Measurements from ENCODE around the gene LRRC53.

The LRRC53 gene

DNA sequence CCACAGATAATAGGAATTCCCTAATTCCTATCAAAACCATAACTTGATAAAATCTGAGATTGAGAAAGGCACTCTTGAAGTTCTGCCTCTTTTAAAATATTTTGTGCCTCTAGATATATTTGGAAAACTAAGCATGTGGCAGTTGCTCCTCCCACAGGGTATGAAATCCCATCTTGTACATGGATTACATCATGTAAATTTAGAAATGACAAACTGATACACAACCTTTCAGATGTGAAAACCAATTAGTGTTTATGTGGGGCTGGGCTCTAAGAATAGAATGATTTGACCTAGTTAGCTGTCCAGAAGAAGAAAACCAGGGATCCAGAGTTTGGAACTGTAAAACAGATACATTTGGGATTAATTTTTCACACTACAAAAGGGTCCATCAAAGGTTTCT, 15.7 kb downstream of the LRRC53 start:
- no peak for DNase-seq

DNA sequence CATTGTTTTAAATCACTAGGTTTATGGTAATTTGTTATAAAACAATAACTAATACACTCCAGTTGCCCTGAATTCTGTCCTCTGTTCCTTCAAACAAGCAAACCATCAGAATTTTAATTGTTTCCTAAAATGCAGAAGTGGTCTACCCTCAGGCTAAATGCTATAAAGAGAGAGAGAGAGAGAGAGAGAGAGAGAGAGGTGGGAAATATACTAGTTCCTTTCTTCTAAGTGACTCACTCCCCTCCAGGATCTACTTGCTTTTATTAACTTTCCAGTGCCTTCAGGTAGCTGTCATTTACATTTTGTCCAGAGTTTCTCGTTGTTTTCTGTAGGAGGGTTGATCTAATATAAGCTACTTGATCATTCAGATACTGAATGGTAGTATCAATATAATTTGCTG, 26.4 kb downstream of the LRRC53 start:
- DNase-seq, result no peak

DNA sequence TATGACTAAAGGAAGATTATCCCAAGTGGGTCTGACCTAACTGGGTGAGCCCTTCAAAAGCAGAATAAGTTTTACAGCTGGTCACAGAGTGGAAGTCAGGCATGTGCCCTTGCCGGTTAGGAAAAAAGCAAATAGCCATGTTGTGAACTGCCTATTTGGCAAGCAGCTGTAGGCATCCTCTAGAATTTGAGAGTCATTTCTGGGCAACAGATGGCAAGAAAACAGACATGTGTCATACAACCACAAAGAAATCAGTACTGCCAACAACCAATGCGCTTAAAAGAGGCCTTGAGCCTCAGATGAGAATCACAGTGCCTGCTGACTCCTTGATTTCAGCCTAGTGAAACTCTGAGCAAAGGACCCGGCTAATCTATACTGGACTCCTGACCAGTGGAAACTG, 26.8 kb downstream of the LRRC53 start:
- DNase-seq, result no peak

DNA sequence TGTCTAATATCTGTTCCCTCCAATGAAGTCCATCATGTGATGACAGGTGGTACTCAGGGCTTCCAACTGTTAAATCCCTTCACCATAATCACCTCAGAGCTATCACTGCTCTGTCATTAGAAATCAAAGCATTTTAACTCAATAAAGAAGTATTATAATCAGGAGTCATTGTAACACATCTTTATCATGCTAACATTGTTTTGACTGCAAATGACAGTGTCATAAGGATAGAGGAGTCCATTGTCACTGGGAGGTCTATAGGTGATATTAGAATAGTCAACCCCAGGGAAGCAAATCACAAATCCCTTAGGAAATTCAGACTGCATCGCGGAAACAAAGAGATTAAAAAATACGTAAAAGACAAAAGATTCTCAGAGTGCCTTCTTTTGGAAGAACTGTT, 30.8 kb downstream of the LRRC53 start:
- DNase-seq, result no peak

DNA sequence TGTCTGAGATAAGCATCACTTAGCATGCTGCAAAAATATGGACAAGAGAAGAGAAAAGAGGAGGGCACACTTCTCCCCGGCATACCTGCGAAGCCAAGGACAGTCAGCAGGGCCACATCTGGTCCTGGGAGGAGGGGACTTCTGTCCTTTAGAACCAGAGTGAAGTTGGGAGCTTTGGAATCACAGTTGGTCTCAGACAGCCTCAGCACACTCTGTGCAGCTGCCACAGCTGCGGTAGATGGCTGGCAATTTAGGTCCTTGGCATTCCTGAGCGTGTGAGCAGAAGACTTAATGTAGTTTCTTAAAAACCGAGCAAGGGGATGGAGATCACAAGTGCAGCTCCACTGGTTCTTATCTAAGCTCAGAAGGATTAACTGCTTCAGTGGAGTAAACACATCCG, 32.3 kb downstream of the LRRC53 start:
- no peak for DNase-seq

DNA sequence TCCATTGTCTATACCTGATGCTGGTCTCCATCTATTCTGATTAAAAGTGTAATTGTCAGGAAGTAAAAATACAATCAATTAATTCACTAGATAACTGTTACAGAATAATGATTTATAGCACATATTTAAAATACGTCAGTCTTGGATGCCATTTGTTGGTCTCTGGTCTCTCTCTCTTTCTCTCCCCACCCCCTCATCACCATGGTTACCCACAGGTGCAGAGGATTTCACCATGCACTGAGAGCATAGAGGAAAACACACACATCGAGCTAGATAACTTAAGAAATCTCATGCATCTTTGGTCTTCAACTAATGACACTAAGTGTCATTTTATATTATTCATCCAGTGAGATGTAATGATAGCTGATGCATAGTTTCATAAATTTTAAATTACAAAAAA, 33.4 kb downstream of the LRRC53 start:
- no peak for DNase-seq

DNA sequence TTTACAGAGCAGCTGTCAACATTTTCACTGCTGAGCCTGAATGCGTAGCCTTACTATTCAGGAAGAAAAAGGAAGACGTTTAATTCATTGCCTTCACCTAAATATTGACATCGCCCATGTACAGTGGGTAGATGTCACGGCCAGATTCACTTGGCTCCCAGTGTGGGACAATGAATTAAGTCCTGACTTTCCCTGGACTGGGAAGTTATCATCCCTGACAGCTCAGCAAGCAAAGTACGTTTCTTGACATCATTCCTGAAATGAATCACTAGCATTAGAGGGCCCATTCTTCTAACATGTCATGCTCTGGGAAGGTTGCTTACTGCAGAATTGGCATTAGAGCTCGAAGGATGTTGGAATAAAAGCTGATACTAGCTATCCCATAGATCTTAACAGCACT, 37.8 kb downstream of the LRRC53 start:
- DNase-seq, result no peak

DNA sequence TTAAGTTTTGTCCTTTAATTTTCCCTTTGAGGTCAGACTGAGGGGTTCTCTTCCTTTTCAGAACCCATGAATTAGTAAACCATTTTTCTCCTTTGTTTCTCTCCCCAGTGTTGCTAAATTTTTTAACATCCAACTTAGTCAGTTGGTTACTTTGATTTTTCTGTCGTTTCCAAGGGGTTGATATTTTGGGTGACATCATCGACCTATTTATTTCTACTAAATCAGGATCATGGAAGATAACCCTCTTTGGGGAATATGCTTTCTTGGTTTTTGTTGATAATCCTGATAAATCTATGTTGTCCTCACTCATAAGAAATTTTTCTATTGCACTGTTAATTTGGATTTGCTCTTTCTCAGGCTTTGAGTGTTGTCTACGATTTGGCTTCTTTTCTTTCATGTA, 40.9 kb downstream of the LRRC53 start:
- DNase-seq, result no peak

DNA sequence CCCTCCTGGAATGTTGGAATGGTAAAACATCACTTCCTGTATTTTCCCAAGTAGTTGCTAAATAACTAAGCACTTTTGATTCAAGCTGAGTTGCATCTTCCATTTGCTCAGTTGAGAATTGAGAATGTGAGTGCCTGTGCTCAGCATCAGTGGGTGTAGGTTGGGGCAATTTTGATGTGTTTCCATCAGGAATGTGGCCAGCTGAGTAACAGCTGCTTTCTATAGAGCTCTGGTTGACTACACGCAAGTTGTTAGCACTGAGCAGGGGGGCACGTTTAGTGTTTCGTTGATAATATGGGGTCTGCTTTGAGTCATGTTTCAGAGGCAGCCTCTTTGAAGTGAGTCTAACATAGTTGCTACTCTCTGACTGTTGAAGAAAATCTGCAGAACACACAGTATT, 41.5 kb downstream of the LRRC53 start:
- DNase-seq, result no peak

DNA sequence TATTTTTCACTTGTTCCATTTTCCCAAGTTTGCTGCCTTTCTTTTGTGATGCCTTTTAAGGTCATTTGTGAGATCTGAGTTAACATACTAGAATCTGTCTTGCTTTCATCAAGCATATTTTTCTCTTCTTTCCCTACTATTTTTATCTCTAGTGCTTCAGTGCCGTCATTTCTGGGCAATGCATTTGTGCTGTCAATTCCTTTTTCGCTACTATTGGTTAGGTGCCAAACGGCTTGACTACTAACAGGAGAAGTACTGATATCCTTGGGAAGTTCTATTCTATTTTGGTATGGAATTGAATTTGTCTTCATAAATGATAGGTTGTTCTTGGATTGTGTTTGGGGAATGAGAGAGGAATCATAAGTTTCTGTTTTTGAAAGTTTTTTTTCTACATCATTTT, 42.2 kb downstream of the LRRC53 start:
- DNase-seq, result no peak

DNA sequence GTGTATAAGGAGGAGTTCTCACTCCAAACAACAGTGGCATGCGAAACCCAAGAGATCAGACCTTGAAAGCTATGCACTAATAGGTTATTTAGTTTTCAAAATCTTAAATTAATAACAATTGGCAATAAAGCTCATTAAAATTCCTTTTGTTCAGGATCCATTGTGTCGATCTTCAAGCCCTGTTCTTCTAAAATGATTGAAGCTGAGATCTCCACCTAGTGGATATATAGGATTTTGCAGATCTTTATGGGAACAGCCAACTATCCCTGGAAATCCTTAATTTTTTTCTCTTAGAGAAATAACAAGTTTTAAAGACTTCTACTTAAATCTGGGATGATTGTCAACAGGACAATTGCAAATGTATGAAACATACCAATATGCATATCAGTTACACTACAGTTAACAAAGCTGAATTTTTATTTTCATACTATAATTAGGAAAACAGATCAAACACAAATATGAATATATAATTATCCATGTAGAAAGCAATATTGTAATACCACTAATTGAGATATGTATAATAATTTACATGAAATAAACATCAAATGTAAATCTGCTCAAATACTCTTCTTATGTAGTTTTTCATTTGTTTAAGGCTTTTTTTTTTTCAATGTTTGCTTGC, 43.3 kb downstream of the LRRC53 start:
- DNase-seq, result no peak

DNA sequence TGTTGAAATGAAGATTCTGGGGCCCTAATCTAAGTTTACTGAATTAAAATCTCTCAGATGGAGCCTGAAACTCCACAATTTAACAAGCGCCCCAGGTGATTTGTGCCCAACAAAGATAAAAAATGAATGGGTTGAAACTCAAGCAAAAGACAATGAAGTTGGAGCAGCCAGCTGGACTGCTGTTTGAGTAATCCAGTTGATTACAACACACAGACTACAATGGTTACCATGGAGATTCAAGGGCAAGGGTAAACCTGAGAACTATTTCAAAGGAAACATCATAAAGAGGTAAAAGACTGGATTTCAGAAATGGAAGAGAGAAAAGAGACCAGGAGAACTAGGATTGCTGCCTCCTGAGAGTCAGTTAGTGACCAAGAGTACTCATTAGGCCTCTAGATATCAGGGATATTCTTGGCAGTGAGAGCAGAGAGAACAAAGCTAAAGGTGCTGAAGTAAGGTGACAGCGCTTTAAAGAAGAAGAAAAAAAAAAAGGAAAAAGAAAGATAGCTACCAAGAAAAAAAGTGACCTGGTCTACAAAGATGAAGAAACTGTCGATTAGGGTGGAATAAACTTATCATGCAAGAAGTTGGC, 44.5 kb downstream of the LRRC53 start:
- DNase-seq, result no peak

DNA sequence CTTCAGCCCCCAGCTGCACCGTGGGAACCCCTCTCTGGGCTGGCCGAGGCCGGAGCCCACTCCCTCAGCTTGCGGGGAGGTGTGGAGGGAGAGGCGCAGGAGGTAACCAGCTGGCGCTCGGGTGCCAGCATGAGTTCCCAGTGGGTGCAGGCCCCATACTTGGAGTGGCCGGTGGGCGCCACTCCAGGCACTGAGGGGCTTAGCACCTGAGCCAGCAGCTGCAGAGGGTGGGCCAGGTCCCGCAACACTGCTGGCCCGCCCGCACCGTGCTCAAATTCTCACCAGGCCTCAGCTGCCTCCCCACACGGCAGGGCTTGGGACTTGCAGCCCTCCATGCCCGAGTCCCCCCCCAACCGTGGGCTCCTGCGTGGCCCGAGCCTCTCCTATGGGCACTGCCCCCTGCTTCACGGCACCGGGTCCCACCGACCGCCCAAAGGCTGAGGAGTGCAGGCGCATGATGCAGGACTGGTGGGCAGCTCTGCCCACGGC, 47.2 kb downstream of the LRRC53 start:
- DNase-seq, result no peak

DNA sequence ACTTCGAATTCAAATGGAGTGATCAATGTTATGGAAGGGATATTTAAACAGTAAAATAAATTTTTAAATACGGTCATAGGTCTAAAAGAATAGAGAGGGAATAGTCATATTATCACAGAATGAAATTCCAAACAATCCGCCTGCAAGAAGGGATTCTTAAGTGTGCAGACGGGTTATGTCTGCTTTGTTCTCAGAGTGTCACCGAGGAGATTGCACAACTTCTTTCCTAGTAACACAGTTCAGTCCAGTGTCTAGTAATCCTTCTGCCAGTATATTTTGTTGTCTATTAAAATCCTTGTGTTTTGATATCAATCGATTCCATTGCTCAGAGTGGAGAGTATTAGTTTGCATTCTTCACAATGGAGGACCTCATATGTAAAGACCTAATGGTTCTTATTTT, 48.4 kb downstream of the LRRC53 start:
- DNase-seq, result no peak

DNA sequence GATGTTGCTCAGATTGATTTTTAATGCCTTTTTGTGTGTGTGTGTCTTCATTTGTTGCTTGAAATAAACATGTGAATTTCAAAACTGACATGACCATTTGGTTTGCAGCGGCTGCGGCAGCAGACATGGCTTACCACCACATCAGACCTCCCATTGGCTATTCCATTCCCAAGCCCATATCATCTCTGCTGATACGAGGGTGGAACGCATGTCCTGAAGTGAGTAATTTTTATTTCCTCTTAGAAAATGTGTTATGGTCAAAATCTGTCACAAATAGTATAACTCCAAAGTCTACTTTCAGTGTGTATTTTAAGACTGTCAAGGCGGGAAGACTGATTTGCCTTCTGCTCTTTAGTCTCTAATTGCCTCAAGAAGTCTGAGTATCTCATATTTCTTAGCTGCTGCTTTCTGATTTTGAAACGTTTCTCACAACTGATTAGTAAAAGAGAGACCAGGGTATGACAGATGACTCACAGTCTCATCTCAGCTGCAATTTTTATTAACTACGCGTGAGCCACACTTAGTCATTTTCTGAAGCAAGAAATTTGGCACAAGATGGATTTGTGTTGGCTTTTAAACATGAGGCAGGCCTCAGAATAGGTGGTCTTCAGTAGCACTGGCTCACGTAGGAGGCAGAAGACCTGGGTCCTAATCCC, 49.0 kb downstream of the LRRC53 start:
- DNase-seq, result no peak

DNA sequence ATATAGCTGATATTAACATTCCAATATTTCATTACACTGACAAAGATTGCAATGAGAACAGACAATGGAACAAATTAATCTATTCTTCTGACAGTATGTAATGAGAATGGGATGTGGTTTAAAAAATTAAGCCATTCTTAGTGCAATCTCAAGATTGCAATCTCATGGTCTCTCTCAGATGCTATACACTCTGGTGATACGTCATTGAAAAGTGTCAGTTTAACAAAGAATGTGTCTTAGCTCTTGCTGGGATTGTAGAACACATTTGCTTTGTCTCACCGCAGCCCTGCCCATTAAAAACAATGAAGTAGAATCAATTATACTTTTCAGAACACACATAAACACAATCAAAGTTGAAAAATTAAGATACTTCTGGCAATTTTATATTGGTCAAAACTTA, 55.2 kb downstream of the LRRC53 start:
- DNase-seq, result no peak

DNA sequence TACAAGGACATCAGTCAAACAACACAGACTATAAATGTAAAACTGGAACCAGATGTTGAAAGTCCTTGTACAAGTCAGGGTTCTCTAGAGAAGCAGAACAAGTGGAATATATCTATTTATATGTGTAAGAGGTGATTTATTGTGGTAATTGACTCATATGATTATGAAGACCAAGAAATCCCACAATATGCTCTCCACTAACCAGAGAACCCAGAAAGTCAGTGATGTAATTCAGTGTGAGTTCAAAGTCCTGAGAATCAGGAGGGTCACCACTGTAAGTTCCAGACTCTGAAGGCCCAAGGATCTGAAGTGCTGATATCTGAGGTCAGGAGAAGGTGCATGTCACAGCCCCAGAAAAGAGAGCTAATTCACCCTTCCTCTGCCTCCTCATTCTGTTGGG, 57.0 kb downstream of the LRRC53 start:
- DNase-seq, result no peak

DNA sequence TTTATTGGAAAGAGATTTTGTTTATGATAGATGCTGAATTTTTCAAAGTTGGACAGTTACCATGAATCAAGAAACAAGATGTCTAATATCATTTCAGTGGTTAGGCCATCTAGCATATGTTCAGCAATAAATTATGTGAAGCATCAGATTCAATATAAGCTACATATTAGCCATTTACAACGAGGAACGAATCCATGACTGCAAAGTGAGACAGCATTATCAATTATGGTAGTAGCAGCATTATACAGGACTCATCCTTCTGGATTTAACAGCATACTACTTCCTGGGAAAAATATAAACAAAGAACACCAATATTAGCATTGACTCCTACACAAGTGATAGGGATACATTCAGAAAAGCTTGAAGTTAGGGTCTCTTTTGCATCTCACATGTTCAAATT, 59.1 kb downstream of the LRRC53 start:
- no peak for DNase-seq

DNA sequence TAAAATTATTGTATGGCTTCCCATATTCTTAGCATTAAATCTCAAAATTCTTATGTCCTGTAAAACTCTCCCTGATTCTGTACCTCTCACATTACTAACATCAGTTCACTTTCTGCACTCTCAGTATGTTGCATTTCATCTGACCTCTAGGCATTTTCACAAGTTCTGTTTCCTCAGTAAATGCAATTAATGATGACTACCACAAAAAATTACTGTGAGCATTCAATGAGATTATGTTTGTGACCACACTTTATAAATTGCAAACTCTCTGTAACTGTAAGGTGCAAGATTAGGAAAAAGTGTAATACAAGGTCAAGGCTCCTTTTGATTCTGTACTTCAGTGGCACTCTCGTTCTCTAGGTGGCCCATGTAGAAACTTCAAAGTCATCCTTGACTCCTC, 60.4 kb downstream of the LRRC53 start:
- no peak for DNase-seq

DNA sequence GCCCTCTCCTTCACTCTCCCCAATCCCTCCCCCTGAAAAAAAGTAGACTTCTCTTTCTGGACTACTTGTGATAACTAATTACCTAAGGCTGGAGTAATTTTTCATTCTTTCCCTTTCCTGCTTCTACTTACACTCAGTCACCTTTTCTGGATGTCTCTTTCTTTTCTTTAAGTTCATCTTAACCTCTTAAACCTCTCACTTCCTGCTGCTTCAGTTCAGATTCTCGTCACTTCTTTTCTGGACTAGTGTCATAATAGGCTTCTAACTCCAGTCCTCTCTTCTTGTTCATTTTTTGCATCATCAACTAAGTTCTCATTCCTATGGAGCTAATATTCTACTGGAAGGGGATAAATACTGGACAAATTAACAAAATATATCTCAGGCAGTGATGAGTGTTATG, 75.4 kb downstream of the LRRC53 start:
- DNase-seq, result no peak

DNA sequence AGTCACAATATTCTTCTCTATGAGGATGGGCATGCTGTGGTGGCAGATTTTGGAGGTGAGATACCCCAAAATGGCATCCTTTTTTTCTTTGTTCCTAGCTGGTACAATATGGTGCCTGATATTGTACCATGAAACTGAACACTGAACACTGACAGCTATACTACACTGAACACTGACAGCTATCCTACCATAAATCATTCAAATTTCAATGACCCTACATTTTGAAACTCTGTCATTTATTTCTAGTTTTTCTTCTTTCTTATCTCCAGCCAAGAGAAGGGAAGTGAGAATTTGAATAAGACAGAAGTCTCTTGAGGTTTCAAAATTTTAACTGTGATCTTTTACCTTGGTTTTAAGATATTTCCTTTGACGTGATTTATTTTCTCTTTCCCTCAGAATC, 76.3 kb downstream of the LRRC53 start:
- no peak for DNase-seq

DNA sequence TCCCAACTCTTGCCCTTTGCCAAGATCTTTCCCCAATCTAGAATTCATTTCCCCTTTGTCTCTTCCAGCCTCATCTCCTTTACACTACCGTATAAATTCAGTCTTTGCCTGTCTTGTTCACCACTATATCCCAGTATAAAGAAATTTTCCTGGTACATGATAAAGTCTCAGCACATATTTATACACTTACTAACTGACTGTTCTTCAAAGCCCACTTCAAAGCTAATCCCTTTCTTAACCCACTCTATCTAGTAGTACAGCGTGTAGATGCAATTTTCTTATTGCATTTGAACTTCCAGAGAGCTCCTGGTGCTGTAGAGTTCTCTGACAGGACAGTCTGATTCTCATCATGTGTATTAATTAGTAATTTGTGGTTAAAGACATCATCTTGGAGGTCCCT, 78.1 kb downstream of the LRRC53 start:
- DNase-seq, result no peak

DNA sequence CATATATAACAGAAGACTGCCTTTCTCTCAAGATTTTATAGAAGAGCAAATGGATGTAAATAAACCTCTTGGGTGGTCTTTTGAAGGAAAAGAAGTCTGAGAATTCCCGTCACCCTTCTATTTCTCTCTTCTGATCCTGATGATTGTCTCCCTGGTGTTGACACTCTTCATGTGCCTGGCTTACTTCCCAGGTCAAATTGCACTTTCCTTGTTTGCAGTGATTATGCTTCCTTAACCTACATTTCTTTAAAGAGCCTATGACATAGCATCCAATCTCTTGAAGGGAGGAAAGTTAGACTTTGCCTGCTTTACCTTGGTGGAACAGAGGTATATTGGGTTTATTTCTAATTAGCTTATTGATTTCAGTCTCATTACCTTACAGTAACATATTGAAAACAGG, 80.1 kb downstream of the LRRC53 start:
- no peak for DNase-seq

DNA sequence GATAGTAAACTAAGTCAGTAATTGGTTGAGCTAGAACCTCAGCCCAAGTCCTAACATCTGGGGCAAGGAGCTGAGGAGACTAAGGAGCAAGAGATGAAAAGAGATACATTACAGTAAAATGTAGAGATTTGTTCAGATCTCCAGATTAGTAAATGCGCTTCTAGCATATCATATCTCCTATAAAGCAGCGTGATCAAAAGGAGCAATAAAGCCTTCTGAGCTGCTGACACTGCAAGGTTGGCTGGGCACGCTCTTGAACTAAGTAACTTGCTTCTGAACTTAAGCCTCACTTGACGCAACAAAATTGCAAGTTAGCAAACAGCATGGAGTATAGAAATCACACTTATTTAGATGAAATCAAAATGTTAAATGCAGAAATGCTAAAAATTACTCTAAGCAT, 80.9 kb downstream of the LRRC53 start:
- no peak for DNase-seq

Data from central memory CD4-positive, alpha-beta T cell (primary cell).